SK-N-SH (cell line): ENCODE results near the gene SENP1.

ENCODE experiments used
- CTCF ChIP-seq: fragments of 200-600 bp; sonication (generic); IDR thresholded peaks from 2 replicates; pipeline ENCODE4 v1.6.1; 2017; ENCODE audit warnings: antibody characterized with exemption, mild to moderate bottlenecking, moderate library complexity
- PBX3 ChIP-seq: IDR thresholded peaks from 2 replicates; pipeline ENCODE4; 2012
- SMC3 ChIP-seq: IDR thresholded peaks from 2 replicates; pipeline ENCODE4 v1.6.1; 2012; ENCODE audit warnings: low read depth, low read length, improper control_type of control experiment

- TF ChIP-seq SMC3 (no peak), PBX3 (no peak), CTCF (no peak)
These were observed 84.2 kb downstream of the SENP1 start for GRCh38 chr12:48021485-48022179.
